C4-2B (cell line): Measurements from ENCODE around the gene NXF1.

Source experiments
- H3K27ac ChIP-seq: fragments of 450-650 bp; 2 replicates; pipeline ENCODE4 v1.5.1; 2017
- ZFX ChIP-seq: fragments of 450-650 bp; IDR thresholded peaks from 2 replicates; pipeline ENCODE4 v1.6.1; 2017
- TF ChIP-seq, protein P1 (sequence below): fragments of 450-650 bp; conservative IDR thresholded peaks from 2 replicates; pipeline ENCODE4 v1.5.1; 2017; ENCODE audit warnings: mild to moderate bottlenecking

The NXF1 gene

DNA sequence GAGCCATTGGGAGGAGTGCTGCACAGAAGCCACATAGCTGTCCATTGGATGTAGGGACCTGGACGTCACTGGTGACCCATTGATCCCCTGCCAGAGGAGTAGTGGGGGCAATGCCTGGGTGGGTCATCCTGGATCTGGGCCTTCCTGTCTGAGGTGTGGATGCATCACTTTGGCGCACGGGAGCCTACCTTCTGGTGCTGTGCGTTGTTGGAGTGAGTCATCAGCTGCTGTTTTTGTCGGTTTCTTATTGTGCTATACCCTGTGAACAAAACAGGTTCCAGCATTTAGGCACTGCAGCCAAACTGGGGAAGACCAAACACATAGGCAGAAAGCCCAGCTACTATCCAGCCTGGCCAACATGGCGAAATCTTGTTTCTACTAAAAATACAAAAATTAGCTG lies 30.8 kb downstream of the NXF1 start:
- H3K27ac ChIP-seq, result no peak overlapping the region
- TF ChIP-seq, protein P1, sequence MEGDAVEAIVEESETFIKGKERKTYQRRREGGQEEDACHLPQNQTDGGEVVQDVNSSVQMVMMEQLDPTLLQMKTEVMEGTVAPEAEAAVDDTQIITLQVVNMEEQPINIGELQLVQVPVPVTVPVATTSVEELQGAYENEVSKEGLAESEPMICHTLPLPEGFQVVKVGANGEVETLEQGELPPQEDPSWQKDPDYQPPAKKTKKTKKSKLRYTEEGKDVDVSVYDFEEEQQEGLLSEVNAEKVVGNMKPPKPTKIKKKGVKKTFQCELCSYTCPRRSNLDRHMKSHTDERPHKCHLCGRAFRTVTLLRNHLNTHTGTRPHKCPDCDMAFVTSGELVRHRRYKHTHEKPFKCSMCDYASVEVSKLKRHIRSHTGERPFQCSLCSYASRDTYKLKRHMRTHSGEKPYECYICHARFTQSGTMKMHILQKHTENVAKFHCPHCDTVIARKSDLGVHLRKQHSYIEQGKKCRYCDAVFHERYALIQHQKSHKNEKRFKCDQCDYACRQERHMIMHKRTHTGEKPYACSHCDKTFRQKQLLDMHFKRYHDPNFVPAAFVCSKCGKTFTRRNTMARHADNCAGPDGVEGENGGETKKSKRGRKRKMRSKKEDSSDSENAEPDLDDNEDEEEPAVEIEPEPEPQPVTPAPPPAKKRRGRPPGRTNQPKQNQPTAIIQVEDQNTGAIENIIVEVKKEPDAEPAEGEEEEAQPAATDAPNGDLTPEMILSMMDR, result no peak
- TF ChIP-seq ZFX, result no peak

DNA sequence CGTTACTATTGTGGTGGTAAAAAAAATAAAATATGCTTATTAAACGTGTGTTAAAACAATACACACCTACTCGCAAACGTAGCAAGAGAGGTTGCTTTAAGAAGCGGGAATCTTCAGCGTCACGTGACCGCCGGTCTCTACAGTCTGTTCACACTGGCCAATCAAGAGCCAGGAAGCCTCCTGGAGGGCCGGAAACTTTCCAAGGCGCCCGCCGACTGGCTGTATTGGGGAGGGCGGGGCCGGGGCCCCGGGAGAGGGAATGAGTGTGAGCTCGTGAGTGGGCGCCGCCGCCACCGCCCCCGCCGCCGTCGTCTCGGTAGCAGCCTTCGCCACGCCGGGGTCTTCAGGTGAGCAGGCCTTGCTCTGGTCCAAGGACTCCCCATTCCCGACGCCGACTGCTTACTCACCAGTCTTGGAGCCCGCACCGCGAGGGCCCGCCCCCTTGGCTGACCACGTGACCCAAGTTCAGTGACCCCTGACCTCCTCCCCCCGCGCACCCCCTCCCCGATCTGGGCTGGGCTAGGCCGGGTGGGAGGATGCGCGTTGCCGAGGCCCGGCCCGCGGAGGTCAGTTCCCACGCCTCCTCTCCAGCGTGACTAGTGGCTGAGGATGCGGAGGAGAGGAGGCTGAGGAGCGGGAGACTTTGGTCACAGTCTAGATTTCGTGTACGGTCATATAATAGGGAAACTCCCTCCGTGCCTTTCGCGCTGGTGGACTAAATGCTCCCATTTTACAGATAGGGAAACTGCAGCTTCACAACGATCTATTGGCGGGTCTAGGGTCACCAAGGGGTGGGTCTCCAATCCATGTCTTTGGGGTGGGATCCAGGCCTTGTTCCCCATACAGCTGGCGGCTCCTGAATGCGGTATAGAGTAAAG lies 33.9 kb downstream of the NXF1 start, which contains the start of gene TAF6L:
Gene TAF6L, plus strand, starts transcription at position 253 of the 878 bp plus-strand sequence. CDS start 4,388 bp downstream, outside the sequence.
- peak within 1 kb of the TSS; percentile 79 for H3K27ac ChIP-seq
- no peak for TF ChIP-seq ZFX
- TF ChIP-seq, protein P1, result no peak

- peak overlapping the region; percentile 79 for H3K27ac ChIP-seq
- peak; percentile 60; the same call in 1 of the 2 replicates for TF ChIP-seq ZFX
- TF ChIP-seq, protein P1, result no peak
Observed at GRCh38 chr11:62770778-62771143, 34.5 kb downstream of the NXF1 start.

- peak overlapping the region; percentile 80 for H3K27ac ChIP-seq
Observed at GRCh38 chr11:62760867-62761227, 44.4 kb downstream of the NXF1 start.

GRCh38 chr11:62757846-62758788 lies 47.1 kb downstream of the NXF1 start:
- TF ChIP-seq ZFX, result no peak
- TF ChIP-seq, protein P1, result no peak
- H3K27ac ChIP-seq, result no peak overlapping the region

GRCh38 chr11:62755086-62755615 lies 50.1 kb downstream of the NXF1 start:
- TF ChIP-seq, protein P1, result no peak
- no peak for TF ChIP-seq ZFX
- H3K27ac ChIP-seq, result no peak overlapping the region; the same call in 1 of the 2 replicates

DNA sequence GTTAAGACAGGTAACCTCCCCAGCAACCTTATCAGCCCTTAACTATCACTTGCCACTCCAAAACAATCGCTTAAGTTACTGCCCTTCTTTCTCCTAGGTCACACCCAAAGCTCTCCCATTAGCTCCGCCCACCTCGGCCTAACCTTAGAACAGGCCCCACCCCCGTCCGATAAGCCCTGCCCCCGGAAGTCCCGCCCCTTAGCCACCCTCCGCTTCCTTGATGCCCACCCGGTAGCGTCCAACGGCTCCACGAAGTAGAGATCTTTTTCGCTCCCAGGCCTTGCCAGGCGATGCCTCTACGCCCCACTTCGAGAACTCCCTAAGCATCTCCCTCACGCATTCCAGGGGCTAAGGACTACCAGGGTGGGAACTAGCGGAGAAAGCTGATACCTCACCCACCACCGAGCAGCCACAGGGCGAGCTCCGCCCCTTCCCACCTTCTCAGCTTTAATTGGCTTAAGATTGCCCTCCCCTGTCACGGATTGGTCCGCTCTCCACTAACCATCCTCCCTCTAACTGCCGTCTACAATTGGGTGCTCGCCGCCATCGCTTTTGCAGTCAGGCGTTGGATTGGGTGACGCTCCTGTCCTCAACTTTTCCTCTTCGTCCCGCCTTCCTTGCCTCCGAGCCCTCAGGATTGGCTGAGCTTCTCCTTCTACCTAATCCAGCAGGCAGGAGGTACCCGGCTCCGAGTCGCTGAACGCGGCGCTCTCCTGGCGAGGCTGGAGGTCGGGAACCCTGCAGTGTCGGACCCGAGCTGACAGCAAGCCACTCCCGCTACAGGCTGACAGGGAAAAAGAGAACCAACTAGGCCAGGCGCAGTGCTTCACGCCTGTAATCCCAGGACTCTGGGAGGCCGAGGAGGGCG lies 51.3 kb downstream of the NXF1 start, which contains the start of gene ZBTB3:
Gene ZBTB3, minus strand, starts transcription at position 425 of the 868 bp plus-strand sequence. CDS start 496 bp downstream, outside the sequence.
- peak within 1 kb of the TSS; percentile 86 for H3K27ac ChIP-seq
- no peak for TF ChIP-seq ZFX
- TF ChIP-seq, protein P1, result no peak
